ENCODE measurements around the gene SLC45A3.

The SLC45A3 gene

GRCh38 chr1:205700865-205701401 is 20.6 kb upstream of the SLC45A3 start:
- DNase-seq (ENCODE audit: low read depth, low spot score), result peak; percentile 20

- DNase-seq (ENCODE audit: low read depth, low spot score), result no peak
These were observed 19.1 kb upstream of the SLC45A3 start for GRCh38 chr1:205699416-205699815.

- DNase-seq (ENCODE audit: low read depth, low spot score), result no peak
These were observed 18.6 kb upstream of the SLC45A3 start for GRCh38 chr1:205698921-205699320.

- no peak for DNase-seq (ENCODE audit: low read depth, low spot score)
These were observed 13.2 kb upstream of the SLC45A3 start for GRCh38 chr1:205693421-205693991.

- no peak for DNase-seq (ENCODE audit: low read depth, low spot score)
These were observed 12.1 kb upstream of the SLC45A3 start for GRCh38 chr1:205692423-205692822.

GRCh38 chr1:205690122-205690756 is 9.9 kb upstream of the SLC45A3 start:
- DNase-seq (ENCODE audit: low read depth, low spot score), result no peak

- DNase-seq (ENCODE audit: low read depth, low spot score), result no peak
These were observed 9.2 kb upstream of the SLC45A3 start for GRCh38 chr1:205689479-205689878.

GRCh38 chr1:205688171-205689080 is 8.1 kb upstream of the SLC45A3 start:
- no peak for DNase-seq (ENCODE audit: low read depth, low spot score)

GRCh38 chr1:205687242-205687641 is 6.9 kb upstream of the SLC45A3 start:
- no peak for DNase-seq (ENCODE audit: low read depth, low spot score)

- DNase-seq (ENCODE audit: low read depth, low spot score), result no peak
These were observed 1.1 kb upstream of the SLC45A3 start for GRCh38 chr1:205681364-205681763.

- peak; percentile 53 for DNase-seq (ENCODE audit: low read depth, low spot score)
These were observed 1.8 kb downstream of the SLC45A3 start for GRCh38 chr1:205678286-205679111.

GRCh38 chr1:205677167-205677566 is 3.1 kb downstream of the SLC45A3 start:
- no peak for DNase-seq (ENCODE audit: low read depth, low spot score)

GRCh38 chr1:205676597-205676996 is 3.7 kb downstream of the SLC45A3 start:
- DNase-seq (ENCODE audit: low read depth, low spot score), result no peak

- no peak for DNase-seq (ENCODE audit: low read depth, low spot score)
These were observed 4.3 kb downstream of the SLC45A3 start for GRCh38 chr1:205676002-205676401.

- no peak for DNase-seq (ENCODE audit: low read depth, low spot score)
These were observed 5.1 kb downstream of the SLC45A3 start for GRCh38 chr1:205675247-205675646.

GRCh38 chr1:205672970-205673369 is 7.3 kb downstream of the SLC45A3 start:
- DNase-seq (ENCODE audit: low read depth, low spot score), result no peak

GRCh38 chr1:205672395-205672889 is 7.9 kb downstream of the SLC45A3 start:
- no peak for DNase-seq (ENCODE audit: low read depth, low spot score)

- no peak for DNase-seq (ENCODE audit: low read depth, low spot score)
These were observed 9.5 kb downstream of the SLC45A3 start for GRCh38 chr1:205670611-205671430.

- no peak for DNase-seq (ENCODE audit: low read depth, low spot score)
These were observed 10.2 kb downstream of the SLC45A3 start for GRCh38 chr1:205670150-205670446.

GRCh38 chr1:205669341-205670149 is 10.8 kb downstream of the SLC45A3 start:
- no peak for DNase-seq (ENCODE audit: low read depth, low spot score)
